SU-DHL-6 (cell line): Measurements from ENCODE around the gene TXNRD1.

Source experiments
- H2AFZ ChIP-seq: fragments of 200-600 bp; sonication (generic); 2 replicates; pipeline ENCODE4 v1.6.1; 2014; ENCODE audit warnings: low read depth, mild to moderate bottlenecking, moderate library complexity, mixed read lengths, antibody characterized with exemption, low read length; ENCODE audit not compliant: severe bottlenecking
- H3F3A ChIP-seq: fragments of 200-600 bp; shearing (Covaris generic); 2 replicates; pipeline ENCODE4 v1.6.0; 2016; ENCODE audit warnings: antibody characterized with exemption, mild to moderate bottlenecking; ENCODE audit not compliant: insufficient read depth
- H3K27ac ChIP-seq: fragments of 200-600 bp; sonication (generic); 2 replicates; pipeline ENCODE4 v1.5.1; 2016; ENCODE audit warnings: low read depth, mild to moderate bottlenecking, low read length, moderate library complexity, mixed read lengths
- H3K27me3 ChIP-seq: fragments of 200-600 bp; sonication (generic), shearing (Covaris generic); 2 replicates; pipeline ENCODE4 v1.6.0; 2014; ENCODE audit warnings: mild to moderate bottlenecking, low read length
- H3K36me3 ChIP-seq: fragments of 200-600 bp; sonication (generic); 2 replicates; pipeline ENCODE4 v1.6.1; 2014; ENCODE audit warnings: mild to moderate bottlenecking, low read length, mixed read lengths
- H3K4me2 ChIP-seq: fragments of 300-600, 200-600 bp; shearing (Covaris generic), sonication (generic); 2 replicates; pipeline ENCODE4 v1.6.0; 2014; ENCODE audit warnings: low read length, low read depth, mild to moderate bottlenecking; ENCODE audit not compliant: poor library complexity, severe bottlenecking
- H3K4me3 ChIP-seq: fragments of 200-600 bp; sonication (generic); 2 replicates; pipeline ENCODE4 v1.5.1; 2014; ENCODE audit warnings: antibody characterized with exemption, low read length, mild to moderate bottlenecking, mixed read lengths; ENCODE audit not compliant: insufficient read depth, poor library complexity, severe bottlenecking
- H3K79me2 ChIP-seq: fragments of 200-600 bp; sonication (generic); 2 replicates; pipeline ENCODE4 v1.6.1; 2014; ENCODE audit warnings: mild to moderate bottlenecking, low read length, moderate library complexity; ENCODE audit not compliant: insufficient read depth
- H3K9ac ChIP-seq: fragments of 200-600 bp; sonication (generic); 2 replicates; pipeline ENCODE4 v1.7.0; 2014; ENCODE audit warnings: mild to moderate bottlenecking, low read length
- H3K9me2 ChIP-seq: fragments of 200-600 bp; sonication (generic); replicated peaks from 2 replicates; pipeline ENCODE4 v1.6.1; 2014; ENCODE audit warnings: low read length; ENCODE audit not compliant: insufficient read depth
- H3K9me3 ChIP-seq: fragments of 200-600 bp; sonication (generic); 2 replicates; pipeline ENCODE4 v1.6.1; 2014; ENCODE audit warnings: low read length, mixed read lengths; ENCODE audit not compliant: insufficient read depth
- H4K20me1 ChIP-seq: fragments of 200-600 bp; sonication (generic); 2 replicates; pipeline ENCODE4 v1.6.1; 2014; ENCODE audit warnings: low read depth, mild to moderate bottlenecking, antibody characterized with exemption, low read length, moderate library complexity, mixed read lengths
- CTCF ChIP-seq: fragments of 200-600 bp; sonication (generic); IDR thresholded peaks from one replicate; pipeline ENCODE4 v1.5.1; 2017; ENCODE audit warnings: antibody characterized with exemption, mild to moderate bottlenecking, low read length, moderate library complexity; ENCODE audit not compliant: insufficient read depth, poor library complexity, severe bottlenecking
- EZH2phosphoT487 ChIP-seq: fragments of 200-600 bp; sonication (generic), shearing (Covaris generic); conservative IDR thresholded peaks from 2 replicates; pipeline ENCODE4 v1.6.1; 2018; ENCODE audit warnings: mild to moderate bottlenecking, antibody characterized with exemption, low read length, moderate library complexity, mixed read lengths

Gene TXNRD1

GRCh38 chr12:104285740-104286515 is 70.3 kb downstream of the TXNRD1 start:
- Histone ChIP-seq H3K9me2 (no peaks in the 10 kb centered on the region), H3F3A (peaks cover 19% of the 10 kb centered on the region), H3K9me3 (no peaks in the 10 kb centered on the region), H3K27ac (peak overlapping the region; percentile 94), H3K36me3 (no peaks in the 10 kb centered on the region; the same call in 1 of the 2 replicates), H3K4me3 (peak overlapping the region; percentile 20), H3K4me2 (peak overlapping the region; percentile 94), H3K79me2 (peaks cover 37% of the 10 kb centered on the region), H3K9ac (peak overlapping the region; percentile 75), H3K27me3 (no peaks in the 10 kb centered on the region), H2AFZ (peak overlapping the region; percentile 77), H4K20me1 (no peaks in the 10 kb centered on the region)
- TF ChIP-seq CTCF (no peak), EZH2phosphoT487 (no peak)

GRCh38 chr12:104286516-104287482 is 71.2 kb downstream of the TXNRD1 start:
- H3F3A ChIP-seq = peaks cover 19% of the 10 kb centered on the region
- H3K79me2 ChIP-seq = peaks cover 43% of the 10 kb centered on the region
- H3K4me2 ChIP-seq = peak overlapping the region; percentile 94
- peak overlapping the region; percentile 77 for H2AFZ ChIP-seq
- H3K9me2 ChIP-seq = no peaks in the 10 kb centered on the region
- H4K20me1 ChIP-seq = no peaks in the 10 kb centered on the region
- peak overlapping the region; percentile 75 for H3K9ac ChIP-seq
- TF ChIP-seq EZH2phosphoT487 = no peak
- TF ChIP-seq CTCF = no peak
- peaks cover 2% of the 10 kb centered on the region; the same call in 1 of the 2 replicates for H3K36me3 ChIP-seq
- peak overlapping the region; percentile 94 for H3K27ac ChIP-seq
- no peaks in the 10 kb centered on the region for H3K9me3 ChIP-seq
- no peaks in the 10 kb centered on the region for H3K27me3 ChIP-seq
- H3K4me3 ChIP-seq = peak overlapping the region; percentile 71

GRCh38 chr12:104288635-104289274 is 73.2 kb downstream of the TXNRD1 start:
- Histone ChIP-seq H4K20me1 (0 out of 2 replicates have a peak, but pooled peaks cover 9% of the 10 kb centered on the region), H3K4me3 (peak overlapping the region; percentile 71), H3F3A (peaks cover 19% of the 10 kb centered on the region), H3K9me3 (no peaks in the 10 kb centered on the region), H3K27me3 (no peaks in the 10 kb centered on the region), H3K9ac (peak overlapping the region; percentile 75), H2AFZ (peak overlapping the region; percentile 39), H3K4me2 (peak overlapping the region; percentile 94), H3K9me2 (no peaks in the 10 kb centered on the region), H3K27ac (peak overlapping the region; percentile 94), H3K79me2 (peaks cover 63% of the 10 kb centered on the region), H3K36me3 (peaks cover 10% of the 10 kb centered on the region)
- TF ChIP-seq CTCF (no peak), EZH2phosphoT487 (no peak)
